HG03520 (cell line): ENCODE results near the gene LY6G6F.

Source experiments
- ATAC-seq: cut with Tn5 transposase; IDR thresholded peaks from one replicate; pipeline ENCODE4 v1.9.1; 2021; ENCODE audit warnings: mild to moderate bottlenecking, moderate library complexity; ENCODE audit not compliant: unreplicated experiment

The LY6G6F gene

DNA sequence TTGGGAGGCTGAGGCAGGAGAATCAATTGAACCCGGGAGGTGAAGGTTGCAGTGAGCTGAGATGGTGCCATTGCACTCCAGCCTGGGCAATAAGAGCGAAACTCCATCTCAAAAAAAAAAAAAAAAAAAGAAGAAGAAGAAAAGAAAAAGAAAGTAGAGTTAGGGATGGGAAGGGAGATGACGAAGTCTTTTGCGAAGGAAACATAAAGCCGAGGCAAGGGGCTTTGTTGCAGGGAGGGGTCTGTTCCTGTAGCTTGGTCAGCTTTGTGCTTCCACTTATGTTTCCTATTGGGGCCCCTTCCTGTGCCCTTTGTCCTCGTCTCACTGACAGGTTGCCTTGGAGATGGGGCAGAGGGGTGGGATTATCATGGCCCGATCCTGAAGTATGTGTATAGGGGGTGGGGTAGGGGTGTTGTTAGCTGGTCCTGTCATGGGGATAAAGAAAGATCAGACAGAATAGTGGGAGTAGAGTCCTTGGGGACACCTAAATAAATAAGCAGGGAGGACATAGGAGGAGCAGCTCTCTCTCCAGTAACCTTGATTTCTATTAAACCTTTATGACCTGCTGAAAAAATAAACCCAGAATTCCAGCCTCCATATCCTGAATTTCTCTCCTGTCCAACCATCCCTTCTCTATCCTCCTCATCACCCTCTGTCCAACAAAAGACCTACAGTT lies 30.8 kb downstream of the LY6G6F start:
- ATAC-seq = no peak

GRCh38 chr6:31737991-31738979 lies 31.6 kb downstream of the LY6G6F start:
- ATAC-seq = no peak

- ATAC-seq = peak; percentile 77
Observed at GRCh38 chr6:31739639-31740396, 33.2 kb downstream of the LY6G6F start, which contains the start of gene MSH5. Gene MSH5 (plus strand): TSS chr6:31740005. CDS start chr6:31740467, 462 bp downstream.

DNA sequence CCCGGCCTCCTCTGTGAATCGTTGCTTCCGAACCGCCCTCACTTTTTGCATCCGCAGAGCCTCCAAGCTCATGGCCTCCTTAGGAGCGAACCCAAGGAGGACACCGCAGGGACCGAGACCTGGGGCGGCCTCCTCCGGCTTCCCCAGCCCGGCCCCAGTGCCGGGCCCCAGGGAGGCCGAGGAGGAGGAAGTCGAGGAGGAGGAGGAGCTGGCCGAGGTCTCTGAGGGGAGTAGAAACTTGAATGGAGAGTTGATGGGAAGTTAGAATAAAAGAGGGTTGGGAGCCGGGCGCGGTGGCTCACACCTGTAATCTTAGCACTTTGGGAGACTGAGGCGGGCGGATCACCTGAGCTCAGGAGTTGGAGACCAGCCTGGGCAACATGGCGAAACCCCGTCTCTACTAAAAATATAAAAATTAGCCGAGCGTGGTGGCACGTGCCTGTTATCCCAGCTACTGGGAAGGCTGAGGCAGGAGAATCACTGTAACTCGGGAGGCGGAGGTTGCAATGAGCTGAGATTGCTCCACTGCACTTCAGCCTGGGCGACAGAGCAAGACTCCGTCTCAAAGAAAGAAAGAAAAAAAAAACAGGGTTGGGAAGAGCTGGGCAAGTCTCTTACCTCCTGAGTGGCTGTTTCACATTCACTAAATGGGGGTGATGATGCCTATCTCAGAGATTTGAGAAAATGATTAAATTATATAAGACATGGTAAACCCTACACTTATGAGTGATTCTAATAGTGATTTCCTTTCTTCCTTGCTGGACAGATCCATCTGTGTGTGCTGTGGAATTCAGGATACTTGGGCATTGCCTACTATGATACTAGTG lies 33.9 kb downstream of the LY6G6F start:
- no peak for ATAC-seq

GRCh38 chr6:31741815-31742214 lies 35.1 kb downstream of the LY6G6F start:
- ATAC-seq = no peak

GRCh38 chr6:31742894-31743293 lies 36.2 kb downstream of the LY6G6F start:
- ATAC-seq = no peak

DNA sequence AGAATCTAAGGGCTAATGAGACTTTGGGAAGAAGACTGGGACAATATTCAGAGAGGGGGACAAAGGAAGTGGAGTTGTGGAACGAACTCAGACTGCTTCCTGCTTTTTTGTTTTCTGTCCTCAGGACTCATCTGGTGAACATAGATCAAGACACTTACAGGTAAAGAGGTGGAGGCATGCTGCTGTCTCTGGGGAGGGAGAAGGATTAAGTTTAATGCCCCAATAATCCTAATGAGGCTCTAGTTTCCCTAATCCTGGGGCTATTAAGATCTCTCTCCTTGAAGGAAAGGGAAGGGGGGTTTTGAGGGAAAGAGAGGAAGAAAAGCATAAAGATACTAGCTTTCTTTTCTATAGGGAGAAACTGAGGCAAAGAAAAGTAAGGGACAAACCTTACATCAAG lies 37.8 kb downstream of the LY6G6F start:
- no peak for ATAC-seq

GRCh38 chr6:31749301-31750036 lies 42.8 kb downstream of the LY6G6F start:
- ATAC-seq = no peak

GRCh38 chr6:31750411-31751022 lies 43.9 kb downstream of the LY6G6F start:
- no peak for ATAC-seq

DNA sequence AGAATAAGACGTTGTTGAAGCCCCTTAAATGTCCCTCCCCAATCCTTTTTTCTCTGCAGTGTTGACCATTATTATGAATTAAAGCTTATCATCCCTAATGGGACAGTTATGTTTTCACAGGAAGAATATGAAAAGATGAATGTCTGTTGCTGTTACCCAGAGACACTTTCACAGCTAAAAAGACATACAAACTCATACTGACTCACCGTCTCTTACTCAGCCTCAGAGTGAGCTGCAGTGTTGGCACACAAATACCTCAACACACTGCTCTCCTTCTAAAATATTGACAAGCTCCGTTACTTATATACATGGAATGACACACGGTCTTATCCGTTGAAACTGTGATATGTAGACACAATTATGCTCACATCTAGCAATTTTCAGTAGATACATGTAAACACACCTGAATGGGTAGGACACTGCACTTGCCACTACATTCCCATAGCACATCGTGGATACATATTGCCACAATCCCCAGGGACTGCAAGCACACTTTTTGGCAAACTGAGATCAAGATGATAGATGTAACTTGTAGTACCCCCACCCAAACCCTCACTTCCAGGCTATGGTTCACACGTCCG lies 46.2 kb downstream of the LY6G6F start:
- ATAC-seq = no peak

- no peak for ATAC-seq
Observed at GRCh38 chr6:31758281-31758680, 51.6 kb downstream of the LY6G6F start.
